ENCODE measurements around the gene BRF1. TPM values are rescaled to one million over a fixed set of nuclear protein-coding genes. Genes with fewer than 3 reads are reported as not detected.
A peak's percentile ranks its signal among the peaks of the same experiment; 100 is the strongest.

Gene BRF1
- polyA plus RNA-seq, 4 donors, result 18.4 to 28.0 (median 20.2) TPM

- H3K4me1 ChIP-seq (ENCODE audit: control insufficient read depth in 3 of 3, insufficient read depth in 2 of 3, low read depth in 1 of 3, low read length in 2 of 3), result no peaks in the 10 kb centered on the region
- WGBS, 3 donors, result 61 to 78% (median 64%) methylated on average over 22 of the region's 22 CpGs
- no peak for DNase-seq
Observed at GRCh38 chr14:105169776-105170655, 130.8 kb downstream of the BRF1 start.

DNA sequence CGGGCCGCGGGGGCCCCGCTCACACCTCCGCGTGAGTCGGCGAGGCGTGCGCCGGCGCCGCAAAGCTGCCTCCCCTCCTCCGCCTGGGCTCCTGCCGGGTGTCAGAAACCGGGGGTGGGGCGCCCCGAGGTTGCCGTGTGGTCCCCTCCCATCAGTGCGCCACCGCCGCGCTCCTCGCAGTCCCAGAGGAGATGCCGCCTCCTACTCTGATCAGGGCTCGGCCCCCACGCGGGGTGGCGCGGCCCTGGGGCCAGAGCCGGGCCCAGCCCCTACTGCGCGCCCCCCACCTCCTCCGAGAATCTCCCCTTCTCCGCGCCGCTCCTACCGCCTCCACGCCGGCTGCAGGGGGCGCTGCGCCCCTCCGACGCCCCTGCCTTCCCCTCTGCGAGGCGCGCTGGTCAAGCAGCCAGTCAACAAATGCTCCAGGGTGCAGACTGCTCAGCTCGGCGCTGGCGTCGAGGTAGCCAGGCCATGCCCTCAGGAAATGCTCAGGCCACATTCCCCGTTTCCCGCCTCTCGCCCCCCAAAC, 131.8 kb downstream of the BRF1 start:
- no peak for FAIRE-seq
- Histone ChIP-seq H3K36me3 (ENCODE audit: control insufficient read depth in 3 of 3, insufficient read depth in 2 of 3, low read depth in 1 of 3, low read length in 3 of 3) (peaks cover 0 to 11% (median 0%) of the 10 kb centered on the region in 3 donors), H3K27ac (ENCODE audit: low read depth in 1 of 3, low read length in 2 of 3) (no peak overlapping the region), H3K4me3 (ENCODE audit: low read depth in 1 of 3, low read length in 3 of 3) (peak overlapping the region in 1 of 3 donors; percentile 62), H3K9me3 (ENCODE audit: control insufficient read depth in 2 of 2, insufficient read depth in 1 of 2, low read depth in 1 of 2, low read length in 1 of 2) (no peaks in the 10 kb centered on the region), H3K4me1 (ENCODE audit: control insufficient read depth in 3 of 3, insufficient read depth in 2 of 3, low read depth in 1 of 3, low read length in 2 of 3) (no peaks in the 10 kb centered on the region), H3K27me3 (ENCODE audit: control insufficient read depth in 3 of 3, insufficient read depth in 3 of 3, low read length in 3 of 3) (peaks cover 5 to 30% (median 11%) of the 10 kb centered on the region in 3 donors)
- 7 to 19% (median 8%) methylated on average over 9 to 54 of the region's 54 CpGs for WGBS, 3 donors
- DNase-seq, result peak in 1 of 2 donors; percentile 55

More at GRCh38 chr14:105169776-105170655, 130.8 kb downstream of the BRF1 start:
- peaks cover 5 to 30% (median 11%) of the 10 kb centered on the region in 3 donors for H3K27me3 ChIP-seq (ENCODE audit: control insufficient read depth in 3 of 3, insufficient read depth in 3 of 3, low read length in 3 of 3)
- H3K4me3 ChIP-seq (ENCODE audit: low read depth in 1 of 3, low read length in 3 of 3), result no peak overlapping the region
- H3K36me3 ChIP-seq (ENCODE audit: control insufficient read depth in 3 of 3, insufficient read depth in 2 of 3, low read depth in 1 of 3, low read length in 3 of 3), result peaks cover 0 to 18% (median 0%) of the 10 kb centered on the region in 3 donors
- no peak overlapping the region for H3K27ac ChIP-seq (ENCODE audit: low read depth in 1 of 3, low read length in 2 of 3)
- no peaks in the 10 kb centered on the region for H3K9me3 ChIP-seq (ENCODE audit: control insufficient read depth in 2 of 2, insufficient read depth in 1 of 2, low read depth in 1 of 2, low read length in 1 of 2)
- FAIRE-seq, result no peak

- Histone ChIP-seq H3K36me3 (ENCODE audit: control insufficient read depth in 3 of 3, insufficient read depth in 2 of 3, low read depth in 1 of 3, low read length in 3 of 3) (peaks cover 0 to 6% (median 0%) of the 10 kb centered on the region in 3 donors), H3K27ac (ENCODE audit: low read depth in 1 of 3, low read length in 2 of 3) (no peak within 1 kb of the TSS), H3K4me3 (ENCODE audit: low read depth in 1 of 3, low read length in 3 of 3) (peak within 1 kb of the TSS in 2 of 3 donors; percentile 21 to 62), H3K4me1 (ENCODE audit: control insufficient read depth in 3 of 3, insufficient read depth in 2 of 3, low read depth in 1 of 3, low read length in 2 of 3) (no peaks in the 10 kb centered on the region), H3K9me3 (ENCODE audit: control insufficient read depth in 2 of 2, insufficient read depth in 1 of 2, low read depth in 1 of 2, low read length in 1 of 2) (no peaks in the 10 kb centered on the region), H3K27me3 (ENCODE audit: control insufficient read depth in 3 of 3, insufficient read depth in 3 of 3, low read length in 3 of 3) (peaks cover 5 to 30% (median 11%) of the 10 kb centered on the region in 3 donors)
- 0 to 1% (median 0%) methylated on average over 14 to 84 of the region's 84 CpGs for WGBS, 3 donors
- DNase-seq, result peak; percentile 31 to 51
- FAIRE-seq, result no peak
Observed at GRCh38 chr14:105168496-105168978, 132.3 kb downstream of the BRF1 start, which contains the start of gene JAG2. TSS of gene JAG2 (minus strand) at chr14:105168776. CDS start at chr14:105168420, 356 bp downstream.

DNA sequence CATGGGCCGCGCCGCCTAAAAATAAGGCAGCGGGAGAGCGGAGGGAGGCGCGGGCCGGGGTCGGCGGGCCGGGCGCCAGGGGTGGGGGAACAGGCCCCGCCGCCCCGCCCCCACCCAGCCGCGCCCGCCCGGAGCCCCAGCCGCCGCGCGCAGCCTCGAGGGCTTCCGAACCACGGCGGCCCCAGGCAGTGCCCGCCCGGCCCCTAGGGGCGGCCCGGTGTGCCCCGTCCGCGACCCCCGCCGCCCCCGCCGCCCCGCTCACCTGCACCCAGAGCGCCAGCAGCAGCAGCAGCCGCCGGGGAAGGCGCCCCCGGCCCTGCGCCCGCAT, 132.7 kb downstream of the BRF1 start:
- FAIRE-seq, result no peak
- Histone ChIP-seq H3K4me1 (ENCODE audit: control insufficient read depth in 3 of 3, insufficient read depth in 2 of 3, low read depth in 1 of 3, low read length in 2 of 3) (no peaks in the 10 kb centered on the region), H3K4me3 (ENCODE audit: low read depth in 1 of 3, low read length in 3 of 3) (peak overlapping the region in 2 of 3 donors; percentile 21 to 62), H3K27me3 (ENCODE audit: control insufficient read depth in 3 of 3, insufficient read depth in 3 of 3, low read length in 3 of 3) (peaks cover 5 to 30% (median 11%) of the 10 kb centered on the region in 3 donors), H3K9me3 (ENCODE audit: control insufficient read depth in 2 of 2, insufficient read depth in 1 of 2, low read depth in 1 of 2, low read length in 1 of 2) (no peaks in the 10 kb centered on the region), H3K27ac (ENCODE audit: low read depth in 1 of 3, low read length in 2 of 3) (no peak overlapping the region), H3K36me3 (ENCODE audit: control insufficient read depth in 3 of 3, insufficient read depth in 2 of 3, low read depth in 1 of 3, low read length in 3 of 3) (peaks cover 0 to 2% (median 0%) of the 10 kb centered on the region in 3 donors)
- DNase-seq, result no peak
- WGBS, 3 donors, result 0 to 5% (median 1%) methylated on average over 8 to 46 of the region's 46 CpGs

- no peak for FAIRE-seq
- Histone ChIP-seq H3K27me3 (ENCODE audit: control insufficient read depth in 3 of 3, insufficient read depth in 3 of 3, low read length in 3 of 3) (peaks cover 5 to 30% (median 11%) of the 10 kb centered on the region in 3 donors), H3K4me1 (ENCODE audit: control insufficient read depth in 3 of 3, insufficient read depth in 2 of 3, low read depth in 1 of 3, low read length in 2 of 3) (no peaks in the 10 kb centered on the region), H3K9me3 (ENCODE audit: control insufficient read depth in 2 of 2, insufficient read depth in 1 of 2, low read depth in 1 of 2, low read length in 1 of 2) (no peaks in the 10 kb centered on the region), H3K4me3 (ENCODE audit: low read depth in 1 of 3, low read length in 3 of 3) (peak overlapping the region in 2 of 3 donors; percentile 8 to 62), H3K36me3 (ENCODE audit: control insufficient read depth in 3 of 3, insufficient read depth in 2 of 3, low read depth in 1 of 3, low read length in 3 of 3) (no peaks in the 10 kb centered on the region), H3K27ac (ENCODE audit: low read depth in 1 of 3, low read length in 2 of 3) (no peak overlapping the region)
- DNase-seq, result peak in 1 of 2 donors; percentile 64
- 1 to 7% (median 3%) methylated on average over 44 to 116 of the region's 116 CpGs for WGBS, 3 donors
Observed at GRCh38 chr14:105167303-105168092, 133.3 kb downstream of the BRF1 start.

GRCh38 chr14:105166571-105167302, 134.1 kb downstream of the BRF1 start:
- WGBS, 3 donors, result 46 to 59% (median 54%) methylated on average over 22 of the region's 22 CpGs
- Histone ChIP-seq H3K27ac (ENCODE audit: low read depth in 1 of 3, low read length in 2 of 3) (no peak overlapping the region), H3K36me3 (ENCODE audit: control insufficient read depth in 3 of 3, insufficient read depth in 2 of 3, low read depth in 1 of 3, low read length in 3 of 3) (no peaks in the 10 kb centered on the region), H3K4me1 (ENCODE audit: control insufficient read depth in 3 of 3, insufficient read depth in 2 of 3, low read depth in 1 of 3, low read length in 2 of 3) (no peaks in the 10 kb centered on the region), H3K4me3 (ENCODE audit: low read depth in 1 of 3, low read length in 3 of 3) (no peak overlapping the region), H3K9me3 (ENCODE audit: control insufficient read depth in 2 of 2, insufficient read depth in 1 of 2, low read depth in 1 of 2, low read length in 1 of 2) (no peaks in the 10 kb centered on the region), H3K27me3 (ENCODE audit: control insufficient read depth in 3 of 3, insufficient read depth in 3 of 3, low read length in 3 of 3) (peaks cover 5 to 30% (median 11%) of the 10 kb centered on the region in 3 donors)
- FAIRE-seq (no peak), DNase-seq (no peak)

- H3K27me3 ChIP-seq (ENCODE audit: control insufficient read depth in 3 of 3, insufficient read depth in 3 of 3, low read length in 3 of 3), result peaks cover 5 to 30% (median 11%) of the 10 kb centered on the region in 3 donors
Observed at GRCh38 chr14:105165761-105166485, 134.9 kb downstream of the BRF1 start.

More at GRCh38 chr14:105165761-105166485, 134.9 kb downstream of the BRF1 start:
- FAIRE-seq (no peak), DNase-seq (no peak)
- no peaks in the 10 kb centered on the region for H3K36me3 ChIP-seq (ENCODE audit: control insufficient read depth in 3 of 3, insufficient read depth in 2 of 3, low read depth in 1 of 3, low read length in 3 of 3)
- no peak overlapping the region for H3K4me3 ChIP-seq (ENCODE audit: low read depth in 1 of 3, low read length in 3 of 3)
- WGBS, 3 donors, result 76 to 85% (median 80%) methylated on average over 29 to 32 of the region's 32 CpGs
- H3K4me1 ChIP-seq (ENCODE audit: control insufficient read depth in 3 of 3, insufficient read depth in 2 of 3, low read depth in 1 of 3, low read length in 2 of 3), result no peaks in the 10 kb centered on the region
- no peak overlapping the region for H3K27ac ChIP-seq (ENCODE audit: low read depth in 1 of 3, low read length in 2 of 3)
- no peaks in the 10 kb centered on the region for H3K9me3 ChIP-seq (ENCODE audit: control insufficient read depth in 2 of 2, insufficient read depth in 1 of 2, low read depth in 1 of 2, low read length in 1 of 2)

Measured in small intestine (tissue), 7 donors.